Measurements from ENCODE around the gene PRKAB1.
"Not testable (repeated sequence)": the region's sequence is repeated elsewhere in the genome, so short reads cannot be mapped to it uniquely, and the experiment has no call there.

PRKAB1 gene

GRCh38 chr12:119684711-119685369 is 16.9 kb downstream of the PRKAB1 start:
- no peak for DNase-seq (ENCODE audit: low spot score)

GRCh38 chr12:119685375-119685774 is 17.4 kb downstream of the PRKAB1 start:
- DNase-seq (ENCODE audit: low spot score) = no peak

GRCh38 chr12:119686355-119686754 is 18.4 kb downstream of the PRKAB1 start:
- DNase-seq (ENCODE audit: low spot score) = no peak

GRCh38 chr12:119686776-119687175 is 18.8 kb downstream of the PRKAB1 start:
- DNase-seq (ENCODE audit: low spot score) = no peak

GRCh38 chr12:119687406-119687805 is 19.5 kb downstream of the PRKAB1 start:
- DNase-seq (ENCODE audit: low spot score) = no peak

- no peak for DNase-seq (ENCODE audit: low spot score)
Observed at GRCh38 chr12:119687879-119688278, 19.9 kb downstream of the PRKAB1 start.

GRCh38 chr12:119689935-119690500 is 22.1 kb downstream of the PRKAB1 start:
- no peak for DNase-seq (ENCODE audit: low spot score)

- no peak for DNase-seq (ENCODE audit: low spot score)
Observed at GRCh38 chr12:119691202-119691810, 23.4 kb downstream of the PRKAB1 start.

- DNase-seq (ENCODE audit: low spot score) = no peak
Observed at GRCh38 chr12:119692410-119692809, 24.5 kb downstream of the PRKAB1 start.

- no peak for DNase-seq (ENCODE audit: low spot score)
Observed at GRCh38 chr12:119692997-119693396, 25.1 kb downstream of the PRKAB1 start.

- DNase-seq (ENCODE audit: low spot score) = no peak
Observed at GRCh38 chr12:119693511-119693910, 25.6 kb downstream of the PRKAB1 start.

GRCh38 chr12:119694111-119694510 is 26.2 kb downstream of the PRKAB1 start:
- DNase-seq (ENCODE audit: low spot score) = no peak

GRCh38 chr12:119695034-119695433 is 27.1 kb downstream of the PRKAB1 start:
- no peak for DNase-seq (ENCODE audit: low spot score)

GRCh38 chr12:119696943-119697342 is 29.0 kb downstream of the PRKAB1 start:
- no peak for DNase-seq (ENCODE audit: low spot score)

- DNase-seq (ENCODE audit: low spot score) = no peak
Observed at GRCh38 chr12:119699199-119699760, 31.3 kb downstream of the PRKAB1 start.

- DNase-seq (ENCODE audit: low spot score) = no peak
Observed at GRCh38 chr12:119700078-119700477, 32.1 kb downstream of the PRKAB1 start.

GRCh38 chr12:119704065-119704747 is 36.3 kb downstream of the PRKAB1 start:
- no peak for DNase-seq (ENCODE audit: low spot score)

GRCh38 chr12:119705182-119705581 is 37.2 kb downstream of the PRKAB1 start:
- DNase-seq (ENCODE audit: low spot score) = no peak

GRCh38 chr12:119706427-119706826 is 38.5 kb downstream of the PRKAB1 start:
- DNase-seq (ENCODE audit: low spot score) = not testable (repeated sequence)

- no peak for DNase-seq (ENCODE audit: low spot score)
Observed at GRCh38 chr12:119710374-119710964, 42.5 kb downstream of the PRKAB1 start.

GRCh38 chr12:119710965-119711551 is 43.1 kb downstream of the PRKAB1 start:
- DNase-seq (ENCODE audit: low spot score) = no peak

- DNase-seq (ENCODE audit: low spot score) = no peak
Observed at GRCh38 chr12:119711693-119712092, 43.8 kb downstream of the PRKAB1 start.

All from SW480 (cell line).